ENCODE measurements around the gene IPO8.
"Not testable (repeated sequence)": the region's sequence is repeated elsewhere in the genome, so short reads cannot be mapped to it uniquely, and the experiment has no call there.

Gene IPO8

DNA sequence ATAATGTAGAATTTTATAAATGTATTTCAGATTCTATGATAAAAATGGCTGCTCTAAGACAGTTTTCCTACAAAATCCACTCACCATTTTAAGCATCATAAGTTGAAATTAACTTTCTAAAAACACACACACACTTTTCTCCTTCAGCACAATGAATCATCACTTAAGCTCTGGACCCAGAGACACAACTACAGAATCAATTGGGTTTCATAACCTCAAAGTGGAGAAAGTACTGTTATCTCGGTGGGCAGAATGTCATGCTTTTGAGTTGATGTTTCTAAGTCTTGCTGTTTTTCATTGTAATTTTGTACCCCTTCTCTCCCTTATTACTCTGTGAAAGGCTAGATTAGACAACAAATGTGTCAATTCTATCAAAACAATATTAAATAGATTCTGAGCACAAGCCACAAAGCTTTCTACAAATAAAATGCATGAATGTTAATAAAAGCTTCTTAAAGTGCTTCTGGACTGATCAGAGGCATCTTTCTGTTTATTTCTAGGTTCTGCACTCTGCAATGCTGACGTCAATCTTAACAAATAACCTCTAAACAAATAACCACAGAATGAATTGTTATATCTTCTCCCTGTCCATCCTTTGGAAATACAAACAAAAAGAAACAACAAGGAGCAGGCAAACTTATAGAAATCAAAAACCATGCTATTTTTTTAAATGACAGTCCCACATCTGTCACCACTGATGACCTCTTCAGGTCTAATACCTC is 8.2 kb downstream of the IPO8 start:
- no peak for DNase-seq (ENCODE audit: low spot score)

DNA sequence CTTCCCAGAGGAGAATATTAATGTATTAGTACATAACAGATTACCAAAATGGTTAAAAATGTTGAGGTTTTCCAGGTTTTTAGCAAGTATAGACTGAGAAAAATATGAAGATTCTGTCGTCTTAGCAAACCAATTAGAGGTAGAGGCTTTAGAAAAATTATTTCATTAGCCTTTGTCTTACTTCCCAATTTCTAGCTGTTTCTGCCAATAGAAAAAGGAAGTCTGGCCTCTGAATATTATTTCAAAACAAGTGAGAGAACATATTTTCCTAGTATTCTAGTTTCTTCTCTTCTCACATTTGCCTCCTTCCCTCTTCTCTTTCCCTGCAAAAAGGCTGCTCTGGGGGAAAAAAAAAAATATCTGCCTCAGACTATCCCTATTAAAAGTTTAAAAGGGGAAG is 16.4 kb downstream of the IPO8 start:
- no peak for DNase-seq (ENCODE audit: low spot score)

DNA sequence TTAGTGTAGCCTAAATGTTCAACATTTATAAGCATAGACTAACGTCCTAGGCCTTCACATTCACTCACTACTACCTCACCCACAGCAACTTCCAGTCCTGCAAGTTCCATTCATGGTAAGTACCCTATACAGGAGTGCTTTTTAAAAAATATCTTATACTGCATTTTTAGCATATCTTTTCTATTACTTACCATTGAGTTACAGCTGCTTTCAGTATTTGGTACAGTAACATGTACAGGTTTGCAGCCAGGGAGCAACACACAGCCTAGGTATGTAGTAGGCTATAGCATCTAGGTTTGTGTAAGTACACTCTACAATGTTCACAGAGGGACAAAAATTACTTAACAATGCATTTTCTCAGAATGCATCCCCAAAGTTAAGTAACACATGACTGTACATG is 17.4 kb downstream of the IPO8 start:
- DNase-seq (ENCODE audit: low spot score): no peak

DNA sequence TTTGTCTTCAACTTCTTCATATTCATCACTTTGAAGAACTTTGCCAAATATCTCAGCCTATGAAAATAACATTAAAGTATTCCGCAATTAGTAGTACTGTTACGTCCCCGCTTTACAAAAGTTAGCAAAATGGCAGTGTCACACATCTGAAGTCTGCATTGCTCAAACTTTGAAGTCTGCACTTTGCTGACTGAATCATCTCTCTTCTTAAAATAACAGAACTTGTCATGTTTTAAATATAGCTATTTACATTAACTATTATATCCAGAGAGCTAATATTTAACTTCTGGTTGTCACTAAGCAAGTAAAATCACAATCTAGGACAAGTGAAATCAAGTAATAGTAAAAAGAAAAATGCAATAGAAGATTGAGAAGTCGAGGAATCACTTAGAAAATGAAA is 34.5 kb downstream of the IPO8 start:
- DNase-seq (ENCODE audit: low spot score): no peak

DNA sequence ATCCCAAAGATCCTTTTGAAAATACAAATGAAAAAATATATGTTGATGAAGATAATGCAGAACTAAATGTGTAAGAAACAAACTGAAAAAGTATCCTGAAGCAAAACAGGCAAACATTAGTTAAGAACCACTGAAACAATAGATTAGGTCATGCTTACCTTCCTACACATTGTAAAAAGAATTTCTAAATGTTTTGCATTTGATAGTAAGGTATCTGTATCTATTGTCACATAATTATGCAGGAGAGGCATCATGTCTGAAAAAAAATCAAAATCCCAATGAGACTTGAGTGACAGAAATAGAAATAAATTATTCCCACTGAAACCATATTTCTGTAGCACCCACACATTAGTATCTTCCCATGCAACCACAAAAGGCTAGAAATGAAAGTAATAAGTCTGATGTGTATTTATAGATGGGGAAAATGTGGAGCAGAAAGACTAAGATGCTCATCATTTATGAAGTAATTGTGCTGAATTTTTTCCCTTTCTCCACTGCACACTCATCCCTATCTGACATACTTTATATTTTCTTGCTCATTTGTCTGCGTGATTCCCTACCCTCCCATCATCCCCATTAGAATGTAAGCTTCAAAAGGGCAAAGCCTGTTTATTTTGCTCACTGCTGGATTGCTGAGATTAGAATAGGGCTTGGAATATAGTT is 43.5 kb downstream of the IPO8 start:
- DNase-seq (ENCODE audit: low spot score): no peak

DNA sequence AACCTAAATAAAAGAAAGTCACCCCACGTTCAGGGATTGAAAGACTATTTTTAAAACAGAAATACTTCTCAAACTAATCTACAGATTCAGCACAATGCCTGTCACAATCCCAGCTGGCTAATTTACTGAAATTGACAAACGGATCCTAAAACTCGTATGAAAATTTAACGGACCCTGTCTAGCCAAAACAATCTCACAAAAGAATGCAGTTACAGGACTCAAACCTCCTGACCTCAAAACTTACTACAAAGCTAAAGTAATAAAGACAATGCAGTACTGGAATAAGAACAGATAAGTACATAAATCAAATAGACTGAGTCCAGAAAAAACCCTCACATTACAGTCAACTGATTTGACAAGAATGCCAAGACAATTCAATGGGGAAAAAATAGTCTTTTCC is 48.8 kb downstream of the IPO8 start:
- no peak for DNase-seq (ENCODE audit: low spot score)

DNA sequence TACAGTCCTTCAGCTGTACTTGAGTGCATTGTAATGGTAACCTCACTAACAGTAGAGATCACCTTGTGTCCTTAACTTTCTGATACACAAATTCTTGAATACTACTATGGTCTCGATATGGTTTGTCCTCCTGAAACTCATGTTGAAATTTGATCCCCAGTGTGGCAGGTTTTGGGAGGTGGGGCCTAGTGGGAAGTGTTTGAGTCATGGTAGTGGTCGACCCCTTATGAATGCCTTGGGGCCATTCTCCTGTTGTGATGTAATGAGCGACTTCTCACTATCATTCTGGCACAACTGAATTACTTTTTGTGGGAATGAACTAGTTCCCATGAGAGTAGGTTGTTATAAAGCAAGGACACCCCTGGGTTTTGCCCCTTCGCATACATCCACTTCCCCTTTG is 52.3 kb downstream of the IPO8 start:
- no peak for DNase-seq (ENCODE audit: low spot score)

DNA sequence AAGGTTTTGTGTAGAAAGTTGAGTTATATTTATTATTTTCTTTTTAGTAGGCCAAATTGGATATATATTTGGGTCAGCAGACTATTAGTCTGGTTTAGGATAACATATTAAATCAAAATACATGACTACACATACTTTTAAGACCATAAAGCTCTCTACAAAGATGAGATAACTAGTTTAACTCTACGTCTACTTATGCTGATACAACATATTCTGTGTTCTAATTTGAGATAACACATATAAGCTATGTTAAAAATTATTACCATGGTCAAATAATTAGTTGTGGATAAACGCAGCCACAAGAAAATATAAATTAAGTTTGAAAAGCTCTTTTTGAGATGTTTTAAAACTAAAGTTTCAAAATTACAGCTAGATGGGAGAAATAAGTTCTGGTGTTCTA is 55.3 kb downstream of the IPO8 start:
- DNase-seq (ENCODE audit: low spot score): no peak

DNA sequence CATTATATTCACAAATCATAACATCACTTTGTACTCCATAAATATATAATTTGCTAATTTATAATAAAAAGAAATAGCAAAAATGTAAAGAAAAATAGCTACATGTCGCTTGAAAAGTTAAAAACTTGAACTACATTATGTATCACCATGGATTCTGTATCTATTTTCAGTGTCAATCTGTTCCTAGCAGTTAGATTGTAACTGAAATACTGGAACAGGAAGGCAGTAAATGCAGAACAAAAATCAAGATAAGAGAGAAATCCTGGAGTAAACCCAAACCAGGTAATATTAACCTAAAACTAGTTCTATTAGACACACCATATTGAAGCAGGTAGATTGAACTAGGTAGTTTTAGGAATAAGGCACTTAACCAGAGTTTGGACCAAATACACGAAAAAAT is 60.3 kb downstream of the IPO8 start:
- DNase-seq (ENCODE audit: low spot score): no peak

DNA sequence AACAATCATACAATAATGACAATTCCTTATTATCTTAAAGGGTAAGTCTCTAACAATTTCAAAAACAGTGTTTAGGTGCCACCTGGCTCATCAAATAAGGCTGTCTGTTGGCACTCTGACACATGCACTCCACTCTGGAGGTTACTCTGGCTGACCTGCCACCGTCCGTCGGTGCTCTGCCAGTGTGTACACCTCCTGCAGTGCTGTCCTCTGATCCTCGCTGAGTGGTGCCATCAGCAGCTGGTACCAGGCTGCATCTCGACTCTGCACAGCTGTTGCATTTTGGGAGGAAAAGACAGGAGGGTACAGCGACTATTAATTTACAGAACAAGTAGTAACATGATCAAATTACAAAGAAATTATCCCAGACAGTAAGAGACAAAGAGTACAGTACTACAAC is 63.9 kb downstream of the IPO8 start:
- no peak for DNase-seq (ENCODE audit: low spot score)

DNA sequence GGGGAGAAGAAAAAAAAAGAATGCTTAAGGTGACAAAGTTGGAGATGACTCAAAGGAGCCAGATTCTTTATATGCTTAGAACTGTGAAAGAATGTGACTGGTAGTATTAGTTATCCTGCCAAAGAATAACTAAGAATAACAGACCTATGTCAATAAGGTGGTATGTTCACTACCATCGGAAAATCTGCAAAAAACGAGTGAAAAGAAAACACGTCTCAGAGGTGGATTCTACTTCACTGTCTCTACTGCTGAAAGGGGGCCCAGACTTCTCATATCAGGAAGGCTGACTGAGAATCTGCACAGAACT is 64.7 kb downstream of the IPO8 start:
- no peak for DNase-seq (ENCODE audit: low spot score)

DNA sequence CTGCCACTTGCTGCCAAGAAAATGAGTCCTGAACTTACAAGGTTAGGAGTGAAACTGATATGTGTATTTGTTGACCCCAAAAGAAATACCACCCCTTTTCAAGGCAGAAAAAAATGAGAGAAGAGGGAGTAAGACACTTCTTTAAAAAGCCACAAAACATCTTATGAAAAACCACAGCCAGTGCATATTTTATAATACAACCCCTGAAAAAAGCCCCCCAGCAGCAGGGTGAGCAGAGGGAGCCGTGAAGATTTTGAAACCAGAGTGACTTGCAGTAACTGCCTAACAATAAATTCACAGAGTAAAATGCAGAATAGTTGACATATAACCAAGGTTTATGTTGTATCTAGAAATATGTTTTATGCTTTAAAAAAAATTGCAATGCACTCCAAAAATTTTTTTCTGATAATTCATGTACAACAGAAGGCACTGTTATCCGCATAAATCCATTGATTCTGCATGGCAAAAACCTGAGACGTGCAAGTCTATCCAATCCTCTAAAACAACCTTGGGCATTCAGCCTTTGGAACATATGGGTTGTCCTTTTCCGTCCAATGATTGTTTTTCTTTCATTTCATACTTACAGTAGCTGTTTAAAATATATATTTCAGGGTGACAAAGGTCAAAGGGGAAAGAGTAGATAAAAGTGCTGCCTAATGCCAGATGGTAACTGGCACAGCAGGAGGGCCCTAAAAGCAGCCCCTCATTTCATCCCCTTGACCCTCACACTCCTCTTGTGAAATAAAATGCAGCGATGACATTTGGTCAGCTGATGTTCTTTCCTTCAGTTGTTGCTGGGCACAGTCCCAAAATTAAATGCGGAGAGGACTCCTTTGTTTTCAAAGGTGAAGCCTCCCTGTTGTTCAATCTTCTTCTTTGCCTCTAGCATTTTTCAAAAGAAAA is 65.3 kb downstream of the IPO8 start:
- DNase-seq (ENCODE audit: low spot score): no peak

DNA sequence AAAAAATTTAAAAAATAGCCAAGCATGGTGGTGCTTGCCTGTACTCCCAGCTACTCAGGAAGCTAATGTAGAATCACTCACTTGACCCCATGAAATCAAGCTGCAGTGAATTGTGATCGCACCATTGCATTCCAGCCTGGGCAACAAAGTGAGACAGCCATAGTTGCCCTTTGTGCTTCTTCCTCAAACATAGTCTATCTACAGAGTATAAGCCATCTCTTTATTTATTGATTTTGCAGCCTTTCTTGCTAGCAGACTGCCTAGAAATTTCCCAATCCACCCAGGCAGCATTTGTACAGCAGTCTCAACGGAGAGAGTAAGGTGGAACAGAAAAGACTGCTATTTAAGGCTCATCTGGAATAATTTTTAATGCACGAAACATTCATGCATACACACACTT is 68.8 kb downstream of the IPO8 start:
- no peak for DNase-seq (ENCODE audit: low spot score)

DNA sequence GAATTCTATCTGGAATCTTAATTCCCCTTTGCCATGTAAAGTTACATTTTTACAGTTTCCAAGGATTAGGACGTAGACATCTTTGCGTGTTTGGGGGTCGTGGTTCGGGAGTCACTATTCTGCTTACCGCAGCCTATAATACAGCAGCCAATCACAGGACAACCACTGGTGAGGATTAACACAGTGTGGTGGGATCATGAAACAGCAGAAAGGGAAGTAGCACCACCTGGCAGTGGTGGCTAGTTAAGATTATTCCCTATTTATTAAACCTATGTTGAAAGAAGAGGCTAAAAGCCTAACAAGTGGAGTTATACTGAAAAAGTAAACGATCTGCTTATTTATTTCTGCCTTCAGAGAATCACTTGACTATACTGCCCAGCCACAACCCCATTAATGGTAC is 71.7 kb downstream of the IPO8 start:
- DNase-seq (ENCODE audit: low spot score): no peak

DNA sequence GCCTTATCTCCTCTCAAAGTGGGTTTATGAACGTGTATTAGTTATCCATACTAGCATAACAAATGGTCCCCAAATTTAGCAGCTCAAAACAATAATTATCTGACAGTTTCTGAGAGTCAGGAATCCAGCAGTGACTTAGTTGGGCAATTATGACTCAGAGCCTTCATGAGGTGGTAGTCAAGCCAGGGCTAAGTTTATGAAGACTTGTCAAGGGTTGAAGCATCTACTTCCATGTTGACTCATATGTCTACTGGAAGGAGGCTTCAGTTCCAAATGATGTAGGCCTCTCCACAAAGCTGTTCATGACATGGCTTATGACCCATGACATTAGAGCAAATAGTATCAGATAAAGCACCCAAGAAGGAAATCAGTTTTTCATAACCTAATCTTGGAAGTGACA is 73.2 kb downstream of the IPO8 start:
- no peak for DNase-seq (ENCODE audit: low spot score)

DNA sequence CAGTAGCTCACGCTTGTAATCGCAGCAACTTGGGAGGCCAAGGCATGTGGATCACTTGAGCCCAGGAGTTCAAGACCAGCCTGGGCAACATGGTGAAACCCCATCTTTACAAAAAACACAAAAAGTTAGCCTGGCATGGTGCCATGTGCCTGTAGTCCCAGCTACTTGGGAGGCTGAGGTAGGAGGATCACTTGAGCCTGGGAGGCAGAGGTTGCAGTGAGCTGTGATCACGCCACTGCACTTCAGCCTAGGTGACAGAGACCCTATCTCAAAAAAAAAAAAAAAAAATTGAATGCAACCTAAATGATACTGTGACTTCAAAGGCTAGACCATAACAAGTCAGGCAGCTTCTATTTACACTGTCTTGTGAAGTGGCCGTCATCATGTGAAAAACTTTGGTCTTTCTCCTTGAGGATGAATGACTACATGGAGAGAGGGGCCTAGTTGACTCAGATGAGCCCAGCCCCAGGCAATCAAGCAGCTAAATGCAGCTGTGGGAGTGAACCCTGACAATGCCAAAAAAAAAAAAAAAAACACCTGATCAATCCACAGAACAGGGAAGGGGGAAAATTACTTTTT is 73.9 kb downstream of the IPO8 start:
- DNase-seq (ENCODE audit: low spot score): not testable (repeated sequence)

DNA sequence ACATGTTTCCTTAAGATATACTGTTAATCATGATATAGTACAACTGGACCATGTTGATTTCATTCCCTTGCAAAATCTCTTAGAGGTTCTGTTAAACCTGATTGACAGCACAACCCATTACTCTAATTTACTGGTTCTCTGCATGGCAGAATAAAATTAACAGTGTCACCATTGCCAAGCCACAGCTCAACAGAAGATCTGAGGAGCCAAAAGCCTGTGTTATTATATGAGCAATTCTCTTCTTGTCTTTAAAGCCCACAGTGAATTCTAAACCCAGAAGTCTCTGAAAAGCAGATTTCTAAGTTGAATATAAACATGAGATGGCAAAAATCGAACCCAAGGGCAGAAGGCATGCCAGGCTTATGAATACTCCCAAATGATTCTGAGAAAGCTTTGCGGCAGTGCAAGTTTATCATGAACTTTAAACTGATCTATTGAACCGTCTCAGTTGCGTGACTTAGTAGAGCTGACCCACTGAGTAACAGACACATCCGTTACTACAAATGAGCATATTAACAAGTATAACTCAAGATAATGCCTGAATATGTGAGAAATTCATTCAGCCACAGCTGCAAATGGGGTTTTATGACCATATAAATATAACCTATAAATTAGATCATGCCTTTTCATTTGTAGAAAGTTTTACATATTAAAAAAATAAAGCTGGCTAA is 78.2 kb downstream of the IPO8 start:
- no peak for DNase-seq (ENCODE audit: low spot score)

DNA sequence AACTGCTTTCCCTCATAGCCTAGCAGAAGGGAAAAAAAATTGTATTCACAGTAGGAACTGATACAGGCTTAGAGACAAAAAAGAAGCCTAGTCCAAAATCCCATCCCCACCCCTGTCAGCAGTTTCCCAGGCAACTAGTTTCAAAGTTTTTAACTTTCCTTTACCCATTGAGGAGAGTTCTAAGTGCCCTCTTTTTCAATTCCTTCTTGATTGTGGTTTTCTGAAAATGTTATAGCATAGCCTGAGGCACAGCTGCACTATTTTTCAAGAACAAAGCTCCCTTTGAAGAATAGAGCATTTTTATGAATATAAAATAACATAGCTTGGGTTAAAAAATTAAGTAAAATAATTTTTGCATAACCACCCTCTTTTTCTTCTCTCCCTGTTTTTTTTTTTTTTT is 81.6 kb downstream of the IPO8 start:
- DNase-seq (ENCODE audit: low spot score): no peak

DNA sequence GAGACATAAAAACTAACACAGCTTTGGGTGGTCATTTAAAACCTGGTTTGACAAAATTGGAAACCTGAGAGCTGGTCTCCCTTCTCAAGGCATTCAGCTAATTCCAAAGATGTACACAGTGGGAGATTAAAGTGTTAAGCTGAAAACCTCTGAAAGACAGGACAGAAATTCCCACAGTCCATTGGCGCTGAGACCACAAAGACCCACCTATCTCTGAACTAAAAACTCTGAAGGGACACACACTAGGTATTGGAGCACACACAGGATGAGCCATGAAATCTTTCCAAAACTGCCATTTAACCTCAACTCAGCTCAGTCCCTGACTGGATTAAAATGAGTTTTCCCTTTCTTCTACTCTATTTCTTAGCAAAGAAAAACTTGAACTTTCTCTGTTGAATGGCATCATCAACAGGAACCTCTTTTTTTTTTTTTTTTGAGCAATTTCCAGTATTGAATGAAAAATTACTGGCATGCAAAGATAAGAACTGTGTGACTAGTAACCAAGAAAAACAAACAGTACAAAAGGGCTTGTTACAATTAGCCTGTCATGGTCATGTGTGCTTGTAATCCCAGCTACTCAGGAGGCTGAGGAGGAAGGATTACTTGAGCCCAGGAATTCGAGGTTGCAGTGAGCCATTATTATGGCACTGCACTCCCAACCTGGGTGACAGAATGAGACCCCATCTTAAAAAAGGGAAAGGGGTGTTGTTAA is 82.4 kb downstream of the IPO8 start:
- DNase-seq (ENCODE audit: low spot score): no peak

DNA sequence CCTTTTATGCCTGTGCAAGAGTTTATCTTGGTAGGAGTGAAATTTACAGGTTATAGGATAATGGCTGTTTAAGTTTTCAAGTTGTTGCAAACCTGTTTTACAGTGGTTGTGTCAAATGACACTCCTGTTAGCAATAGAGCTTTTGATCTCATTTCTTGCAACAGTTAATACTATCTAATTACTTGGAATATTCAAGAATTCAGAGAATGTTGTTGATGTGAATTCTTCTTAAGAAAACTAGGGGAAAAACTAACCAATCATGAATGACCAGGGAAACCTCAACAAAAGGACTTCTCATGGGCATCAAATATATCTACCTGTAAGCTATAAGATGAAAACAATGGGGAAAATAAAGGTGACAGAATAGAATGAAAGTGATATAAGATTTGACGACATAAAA is 85.0 kb downstream of the IPO8 start:
- DNase-seq (ENCODE audit: low spot score): no peak

DNA sequence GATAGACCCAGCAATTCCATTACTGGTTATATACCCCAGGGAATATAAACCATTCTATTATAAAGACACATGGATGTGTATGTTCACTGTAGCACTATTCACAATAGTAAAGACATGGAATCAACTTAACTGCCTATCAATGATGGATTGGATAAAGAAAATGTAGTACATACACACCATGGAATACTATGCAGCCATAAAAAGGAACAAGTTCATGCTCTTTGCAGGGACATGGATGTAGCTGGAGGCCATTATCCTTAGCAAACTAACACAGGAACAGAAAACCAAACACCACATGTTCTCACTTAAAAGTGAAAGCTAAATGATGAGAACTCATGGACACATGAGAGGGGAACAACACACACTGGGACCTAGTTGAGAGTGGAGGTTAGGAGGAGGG is 85.8 kb downstream of the IPO8 start:
- DNase-seq (ENCODE audit: low spot score): not testable (repeated sequence)

DNA sequence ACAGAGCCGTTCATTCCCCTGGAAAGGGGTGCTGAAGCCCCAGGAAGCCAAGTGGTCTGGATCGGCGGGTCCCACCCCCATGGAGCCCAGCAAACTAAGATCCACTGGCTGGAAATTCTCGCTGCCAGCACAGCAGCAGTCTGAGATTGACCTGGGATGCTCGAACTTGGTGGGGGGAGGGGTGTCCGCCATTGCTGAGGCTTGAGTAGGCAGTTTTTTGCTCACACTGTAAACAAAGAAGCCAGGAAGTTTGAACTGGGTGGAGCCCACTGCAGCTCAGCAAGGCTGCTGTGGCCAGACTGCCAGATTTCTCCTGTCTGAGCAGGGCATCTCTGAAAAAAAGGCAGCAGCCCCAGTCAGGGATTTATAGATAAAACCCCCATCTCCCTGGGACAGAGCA is 91.4 kb downstream of the IPO8 start:
- not testable (repeated sequence) for DNase-seq (ENCODE audit: low spot score)

Measured in ecto neural progenitor cell (in vitro differentiated cells).